GM21737 (cell line): Measurements from ENCODE around the gene TRAK1.
A peak's percentile ranks its signal among the peaks of the same experiment; 100 is the strongest.

Source experiments
- ATAC-seq: cut with Tn5 transposase; IDR thresholded peaks from one replicate; pipeline ENCODE4 v1.9.1; 2021; ENCODE audit warnings: mild to moderate bottlenecking, moderate library complexity; ENCODE audit not compliant: unreplicated experiment

The TRAK1 gene

GRCh38 chr3:42067326-42067725 is 23.8 kb upstream of the TRAK1 start:
- peak; percentile 70 for ATAC-seq

- ATAC-seq = no peak
These were observed 22.7 kb upstream of the TRAK1 start for GRCh38 chr3:42068303-42069088.

GRCh38 chr3:42070089-42070488 is 21.1 kb upstream of the TRAK1 start:
- no peak for ATAC-seq

- no peak for ATAC-seq
These were observed 20.6 kb upstream of the TRAK1 start for GRCh38 chr3:42070524-42070923.

- peak; percentile 70 for ATAC-seq
These were observed 19.0 kb upstream of the TRAK1 start for GRCh38 chr3:42071904-42072812.

GRCh38 chr3:42072831-42073301 is 18.3 kb upstream of the TRAK1 start:
- no peak for ATAC-seq

GRCh38 chr3:42077785-42078184 is 13.4 kb upstream of the TRAK1 start:
- no peak for ATAC-seq

GRCh38 chr3:42078677-42079076 is 12.5 kb upstream of the TRAK1 start:
- ATAC-seq = no peak

GRCh38 chr3:42079701-42080452 is 11.3 kb upstream of the TRAK1 start:
- ATAC-seq = no peak

- no peak for ATAC-seq
These were observed 10.7 kb upstream of the TRAK1 start for GRCh38 chr3:42080453-42080872.

- no peak for ATAC-seq
These were observed 9.2 kb upstream of the TRAK1 start for GRCh38 chr3:42081838-42082473.

GRCh38 chr3:42084586-42084985 is 6.6 kb upstream of the TRAK1 start:
- no peak for ATAC-seq

- no peak for ATAC-seq
These were observed 5.3 kb upstream of the TRAK1 start for GRCh38 chr3:42085641-42086376.

GRCh38 chr3:42088803-42089530 is 2.2 kb upstream of the TRAK1 start:
- peak; percentile 45 for ATAC-seq

GRCh38 chr3:42092006-42092405 is 849 bp downstream of the TRAK1 start:
- no peak for ATAC-seq

GRCh38 chr3:42094128-42094527 is 3.0 kb downstream of the TRAK1 start:
- ATAC-seq = peak; percentile 56

GRCh38 chr3:42094691-42095391 is 3.7 kb downstream of the TRAK1 start:
- ATAC-seq = no peak

GRCh38 chr3:42095540-42095939 is 4.4 kb downstream of the TRAK1 start:
- no peak for ATAC-seq
